H9 (cell line): ENCODE data around the gene NDOR1. TPM values are rescaled to one million over a fixed set of nuclear protein-coding genes. Genes with fewer than 3 reads are reported as not detected.

Experiments used
- DNase-seq: peaks from one replicate; pipeline ENCODE4 v3.0.0-alpha.2; 2017
- H2AFZ ChIP-seq: one replicate; pipeline ENCODE4 v1.6.1; 2013; ENCODE audit warnings: mild to moderate bottlenecking, low read length, control low read depth, moderate library complexity
- H2AK5ac ChIP-seq: 2 replicates; pipeline ENCODE4 v1.6.1; 2013; ENCODE audit warnings: low read length, control low read depth, mixed read lengths; ENCODE audit not compliant: insufficient read length
- H2BK120ac ChIP-seq: one replicate; pipeline ENCODE4 v1.6.1; 2013; ENCODE audit warnings: low read depth, mild to moderate bottlenecking, low read length, control low read depth, inconsistent platforms; ENCODE audit not compliant: poor library complexity, severe bottlenecking
- H2BK12ac ChIP-seq: 2 replicates; pipeline ENCODE4 v1.6.1; 2013; ENCODE audit warnings: low read length, control low read depth, mixed read lengths, low read depth; ENCODE audit not compliant: insufficient read length
- H2BK15ac ChIP-seq: 2 replicates; pipeline ENCODE4 v1.6.1; 2013; ENCODE audit warnings: low read depth, low read length, control low read depth
- H2BK20ac ChIP-seq: one replicate; pipeline ENCODE4 v1.6.1; 2013; ENCODE audit warnings: low read depth, mild to moderate bottlenecking, low read length, control low read depth, inconsistent platforms; ENCODE audit not compliant: poor library complexity, severe bottlenecking
- H2BK5ac ChIP-seq: 2 replicates; pipeline ENCODE4 v1.6.1; 2013; ENCODE audit warnings: low read length, control low read depth, mixed read lengths; ENCODE audit not compliant: insufficient read length
- H3K14ac ChIP-seq: 2 replicates; pipeline ENCODE4 v1.6.1; 2013; ENCODE audit warnings: low read length, control low read depth; ENCODE audit not compliant: insufficient read depth
- H3K18ac ChIP-seq: 2 replicates; pipeline ENCODE4 v1.6.1; 2013; ENCODE audit warnings: low read depth, mild to moderate bottlenecking, mixed read lengths, low read length, control low read depth; ENCODE audit not compliant: insufficient read length
- H3K23ac ChIP-seq: 2 replicates; pipeline ENCODE4 v1.6.1; 2013; ENCODE audit warnings: low read length, control low read depth, mixed read lengths, low read depth; ENCODE audit not compliant: insufficient read length
- H3K23me2 ChIP-seq: 2 replicates; pipeline ENCODE4 v1.6.1; 2013; ENCODE audit warnings: low read depth, mild to moderate bottlenecking, mixed read lengths, low read length, control low read depth; ENCODE audit not compliant: insufficient read length, poor library complexity, severe bottlenecking
- H3K27ac ChIP-seq: 2 replicates; pipeline ENCODE4 v1.5.1; 2013; ENCODE audit warnings: low read length, control low read depth, mixed read lengths, low read depth; ENCODE audit not compliant: insufficient read length
- H3K27me3 ChIP-seq: 2 replicates; pipeline ENCODE4 v1.6.1; 2013; ENCODE audit warnings: low read length, control low read depth, inconsistent platforms; ENCODE audit not compliant: insufficient read depth
- H3K4ac ChIP-seq: 2 replicates; pipeline ENCODE4 v1.6.1; 2013; ENCODE audit warnings: low read depth, mild to moderate bottlenecking, control low read depth, inconsistent platforms, low read length, moderate library complexity
- H3K4me1 ChIP-seq: 2 replicates; pipeline ENCODE4 v1.6.1; 2013; ENCODE audit warnings: low read length, control low read depth, inconsistent platforms; ENCODE audit not compliant: insufficient read depth
- H3K4me2 ChIP-seq: 2 replicates; pipeline ENCODE4 v1.6.1; 2013; ENCODE audit warnings: low read length, control low read depth, mixed read lengths; ENCODE audit not compliant: insufficient read length, insufficient read depth
- H3K56ac ChIP-seq: 2 replicates; pipeline ENCODE4 v1.6.1; 2013; ENCODE audit warnings: low read depth, mild to moderate bottlenecking, mixed read lengths, low read length, control low read depth; ENCODE audit not compliant: insufficient read length
- H3K79me1 ChIP-seq: 2 replicates; pipeline ENCODE4 v1.6.1; 2013; ENCODE audit warnings: low read depth, mild to moderate bottlenecking, moderate library complexity, low read length, control low read depth, inconsistent platforms; ENCODE audit not compliant: insufficient read depth, poor library complexity, severe bottlenecking
- H3K79me2 ChIP-seq: 2 replicates; pipeline ENCODE4 v1.6.1; 2013; ENCODE audit warnings: low read length, control low read depth, inconsistent platforms; ENCODE audit not compliant: insufficient read depth
- H3K9ac ChIP-seq: 2 replicates; pipeline ENCODE4 v1.6.1; 2013; ENCODE audit warnings: low read length, control low read depth, mixed read lengths; ENCODE audit not compliant: insufficient read length; ENCODE audit errors: extremely low read depth
- H3K9me3 ChIP-seq: one replicate; pipeline ENCODE4 v1.6.1; 2013; ENCODE audit warnings: low read depth, low read length, inconsistent platforms; ENCODE audit not compliant: control insufficient read depth
- H3T11ph ChIP-seq: one replicate; pipeline ENCODE4 v1.6.1; 2013; ENCODE audit warnings: mild to moderate bottlenecking, low read length, control low read depth, inconsistent platforms
- H4K20me1 ChIP-seq: one replicate; pipeline ENCODE4 v1.6.1; 2013; ENCODE audit not compliant: control insufficient read depth, insufficient read length, insufficient read depth
- H4K5ac ChIP-seq: 2 replicates; pipeline ENCODE4 v1.6.1; 2013; ENCODE audit warnings: low read depth, mild to moderate bottlenecking, mixed read lengths, low read length, control low read depth; ENCODE audit not compliant: insufficient read length
- H4K8ac ChIP-seq: replicated peaks from 2 replicates; pipeline ENCODE4 v1.6.1; 2013; ENCODE audit warnings: low read length, control low read depth, mixed read lengths, low read depth; ENCODE audit not compliant: insufficient read length
- H4K91ac ChIP-seq: 2 replicates; pipeline ENCODE4 v1.6.1; 2013; ENCODE audit warnings: low read depth, mild to moderate bottlenecking, moderate library complexity, mixed read lengths, low read length, control low read depth; ENCODE audit not compliant: insufficient read length
- H3K27ac Mint-ChIP-seq, 3 experiments: 2 replicates in 2 of 3; 3 replicates in 1 of 3; pipeline ENCODE4 v1.8.0; 2020 to 2021; ENCODE audit warnings: mixed read lengths in 3 of 3, mild to moderate bottlenecking in 1 of 3, moderate library complexity in 1 of 3
- H3K27me3 Mint-ChIP-seq: 2 replicates; pipeline ENCODE4 v1.8.0; 2021; ENCODE audit warnings: low read depth, mild to moderate bottlenecking, moderate library complexity, mixed read lengths
- H3K36me3 Mint-ChIP-seq, 3 experiments: 2 replicates in 2 of 3; 3 replicates in 1 of 3; pipeline ENCODE4 v1.8.0; 2020 to 2021; ENCODE audit warnings: low read depth in 3 of 3, mixed read lengths in 3 of 3; ENCODE audit not compliant: insufficient read depth in 1 of 3
- H3K4me1 Mint-ChIP-seq, 2 experiments: 2 replicates each; pipeline ENCODE4 v1.8.0; 2020; ENCODE audit warnings: mixed read lengths in 2 of 2
- H3K4me3 Mint-ChIP-seq, 2 experiments: 2 replicates in 1 of 2; 3 replicates in 1 of 2; pipeline ENCODE4 v1.8.0; 2020 to 2021; ENCODE audit warnings: mild to moderate bottlenecking in 2 of 2, mixed read lengths in 2 of 2, moderate library complexity in 1 of 2
- H3K9me3 Mint-ChIP-seq, 2 experiments: 2 replicates in 1 of 2; 3 replicates in 1 of 2; pipeline ENCODE4 v1.8.0; 2020; ENCODE audit warnings: mild to moderate bottlenecking in 2 of 2, mixed read lengths in 2 of 2, moderate library complexity in 1 of 2
- WGBS: extraction: QIAGEN DNeasy Blood & Tissue Kit; methylation state at CpG from one replicate; pipeline ENCODE4 v1.1.7; 2013; ENCODE audit warnings: missing lambda C conversion rate, low lambda C conversion rate, mixed read lengths; ENCODE audit not compliant: insufficient read length; ENCODE audit errors: extremely low coverage; 5-methylcytosine and 5-hydroxymethylcytosine counted together
- total RNA-seq: library from RNA; stranded (reverse); gene quantifications from 2 replicates; pipeline ENCODE4 v1.2.1, GENCODE V29; 2021
- TF ChIP-seq, protein P1 (sequence below): fragments of 200-600 bp; sonication (generic); conservative IDR thresholded peaks from 3 replicates; pipeline ENCODE4 v1.8.0; 2021; ENCODE audit warnings: antibody characterized with exemption, mild to moderate bottlenecking

Gene NDOR1
- total RNA-seq, 1 experiment from 2014 or later = 44.1 TPM

DNA sequence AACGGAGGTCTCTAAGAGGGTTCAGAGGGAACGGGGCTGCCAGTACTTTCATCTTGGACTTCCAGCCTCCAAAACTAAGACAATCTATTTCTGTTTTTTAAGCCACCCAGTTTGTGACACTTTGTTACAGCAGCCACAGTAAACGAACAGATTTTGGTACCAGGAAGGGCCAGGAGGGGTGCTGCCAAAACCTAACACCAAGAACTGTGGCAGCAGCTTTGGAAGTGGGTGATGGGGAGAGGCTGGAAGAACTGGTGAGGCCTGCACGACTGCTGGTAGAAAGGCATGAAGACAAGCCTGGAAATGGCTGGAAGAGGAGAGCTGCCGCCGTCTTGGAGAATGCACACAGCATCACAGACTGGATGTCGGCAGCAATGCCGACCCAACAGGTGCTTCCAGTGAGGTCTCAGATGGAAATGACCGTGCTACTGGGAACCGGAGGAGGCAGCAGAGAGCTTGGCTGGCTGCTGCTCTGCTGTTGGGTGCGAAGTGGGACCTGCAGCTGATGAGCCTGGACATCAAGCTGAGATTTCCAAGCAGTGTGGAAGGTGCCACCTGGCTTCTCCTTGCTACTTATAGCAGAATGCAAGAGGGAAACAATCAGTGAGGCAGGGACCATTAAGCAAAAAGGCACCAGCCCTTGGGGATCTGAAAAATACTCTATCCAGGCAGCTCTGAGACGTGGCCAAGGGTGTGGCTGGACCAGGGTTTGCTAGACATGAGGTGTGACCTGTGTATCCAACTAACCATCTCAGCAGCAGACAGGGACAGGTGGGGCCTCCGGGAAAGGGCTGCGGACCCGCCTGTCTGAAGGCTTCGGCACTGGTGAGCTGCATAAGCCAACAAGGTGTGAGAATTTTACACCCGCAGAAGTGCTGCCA lies 29.0 kb upstream of the NDOR1 start:
- H3K79me1 ChIP-seq = no peaks in the 10 kb centered on the region
- H4K8ac ChIP-seq = no peak overlapping the region
- H3K23me2 ChIP-seq = no peaks in the 10 kb centered on the region
- no peak overlapping the region for H3K4me2 ChIP-seq
- no peak overlapping the region for H3K18ac ChIP-seq
- no peak overlapping the region for H4K5ac ChIP-seq
- H2BK5ac ChIP-seq = no peak overlapping the region
- H3K14ac ChIP-seq = no peak overlapping the region
- no peaks in the 10 kb centered on the region for H4K20me1 ChIP-seq
- Mint-ChIP-seq H3K27ac (no peak overlapping the region; a peak in 1 of 7 replicates), H3K27me3 (peaks cover 43% of the 10 kb centered on the region), H3K9me3 (no peaks in the 10 kb centered on the region), H3K4me3 (peak overlapping the region in 1 of 2 experiments; percentile 9; a peak in 2 of 5 replicates), H3K4me1 (peaks cover 0 to 7% of the 10 kb centered on the region in 2 experiments; a peak in 3 of 4 replicates), H3K36me3 (peaks cover 2 to 14% (median 6%) of the 10 kb centered on the region in 3 experiments; a peak in 5 of 7 replicates)
- H3K4me1 ChIP-seq = no peaks in the 10 kb centered on the region
- no peak overlapping the region for H4K91ac ChIP-seq
- TF ChIP-seq, protein P1, sequence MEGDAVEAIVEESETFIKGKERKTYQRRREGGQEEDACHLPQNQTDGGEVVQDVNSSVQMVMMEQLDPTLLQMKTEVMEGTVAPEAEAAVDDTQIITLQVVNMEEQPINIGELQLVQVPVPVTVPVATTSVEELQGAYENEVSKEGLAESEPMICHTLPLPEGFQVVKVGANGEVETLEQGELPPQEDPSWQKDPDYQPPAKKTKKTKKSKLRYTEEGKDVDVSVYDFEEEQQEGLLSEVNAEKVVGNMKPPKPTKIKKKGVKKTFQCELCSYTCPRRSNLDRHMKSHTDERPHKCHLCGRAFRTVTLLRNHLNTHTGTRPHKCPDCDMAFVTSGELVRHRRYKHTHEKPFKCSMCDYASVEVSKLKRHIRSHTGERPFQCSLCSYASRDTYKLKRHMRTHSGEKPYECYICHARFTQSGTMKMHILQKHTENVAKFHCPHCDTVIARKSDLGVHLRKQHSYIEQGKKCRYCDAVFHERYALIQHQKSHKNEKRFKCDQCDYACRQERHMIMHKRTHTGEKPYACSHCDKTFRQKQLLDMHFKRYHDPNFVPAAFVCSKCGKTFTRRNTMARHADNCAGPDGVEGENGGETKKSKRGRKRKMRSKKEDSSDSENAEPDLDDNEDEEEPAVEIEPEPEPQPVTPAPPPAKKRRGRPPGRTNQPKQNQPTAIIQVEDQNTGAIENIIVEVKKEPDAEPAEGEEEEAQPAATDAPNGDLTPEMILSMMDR = peak; percentile 69
- no peaks in the 10 kb centered on the region; the same call in 1 of the 2 replicates for H3K27me3 ChIP-seq
- H2AFZ ChIP-seq = no peak overlapping the region
- no peak overlapping the region for H3K4ac ChIP-seq
- no peak overlapping the region for H2BK120ac ChIP-seq
- H2BK15ac ChIP-seq = no peak overlapping the region
- H2AK5ac ChIP-seq = no peak overlapping the region
- no peaks in the 10 kb centered on the region for H3K79me2 ChIP-seq
- no peak overlapping the region for H2BK12ac ChIP-seq
- H3K27ac ChIP-seq = no peak overlapping the region
- no peak overlapping the region for H3K9ac ChIP-seq
- H3K23ac ChIP-seq = no peak overlapping the region
- DNase-seq = peak; percentile 71
- no peak overlapping the region for H3K56ac ChIP-seq
- H2BK20ac ChIP-seq = no peak overlapping the region
- H3T11ph ChIP-seq = no peak overlapping the region
- H3K9me3 ChIP-seq = no peaks in the 10 kb centered on the region
- WGBS = no CpG with 5 or more reads among the region's 17 CpGs
